NAMALWA (cell line): ENCODE measurements around the gene CADM2.
"Not testable (repeated sequence)": the region's sequence is repeated elsewhere in the genome, so short reads cannot be mapped to it uniquely, and the experiment has no call there.

ENCODE experiments used
- DNase-seq: peaks from one replicate; pipeline ENCODE4 v3.0.0-alpha.2; 2015; ENCODE audit warnings: low spot score

CADM2 gene

GRCh38 chr3:85481411-85482212 lies 522.8 kb downstream of the CADM2 start:
- no peak for DNase-seq

DNA sequence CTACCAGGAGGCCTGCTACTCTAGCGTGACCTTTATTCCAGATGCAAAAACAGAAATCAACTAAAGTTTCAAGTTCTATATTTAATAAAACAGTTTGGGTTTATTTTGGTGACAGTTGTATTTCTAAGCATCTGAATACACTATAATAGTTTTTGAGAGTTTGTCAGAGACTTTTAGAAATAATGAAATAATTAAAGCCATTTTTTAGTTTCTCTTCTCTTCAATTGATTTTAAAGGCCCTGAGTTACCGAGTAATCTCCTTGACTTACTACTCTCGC lies 523.4 kb downstream of the CADM2 start:
- DNase-seq: no peak

GRCh38 chr3:85483986-85484385 lies 525.2 kb downstream of the CADM2 start:
- DNase-seq: no peak

DNA sequence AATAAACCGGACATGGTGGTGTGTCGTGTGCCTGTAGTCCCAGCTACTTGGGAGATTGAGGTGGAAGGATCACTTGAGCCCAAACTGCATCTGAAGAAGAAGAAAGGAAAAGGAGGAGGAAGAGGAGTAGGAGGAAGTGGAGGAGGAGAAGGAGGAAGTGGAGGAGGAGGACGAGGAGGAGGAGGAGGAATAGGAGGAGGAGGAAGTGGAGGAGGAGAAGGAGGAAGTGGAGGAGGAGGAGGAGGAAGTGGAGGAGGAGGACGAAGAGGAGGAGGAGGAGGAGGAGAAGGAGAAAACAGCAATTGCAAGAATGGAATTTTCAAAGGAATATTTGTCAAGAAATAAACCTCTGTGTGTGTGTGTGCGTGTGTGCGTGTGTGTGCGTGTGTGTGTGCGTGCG lies 528.6 kb downstream of the CADM2 start:
- no peak for DNase-seq

DNA sequence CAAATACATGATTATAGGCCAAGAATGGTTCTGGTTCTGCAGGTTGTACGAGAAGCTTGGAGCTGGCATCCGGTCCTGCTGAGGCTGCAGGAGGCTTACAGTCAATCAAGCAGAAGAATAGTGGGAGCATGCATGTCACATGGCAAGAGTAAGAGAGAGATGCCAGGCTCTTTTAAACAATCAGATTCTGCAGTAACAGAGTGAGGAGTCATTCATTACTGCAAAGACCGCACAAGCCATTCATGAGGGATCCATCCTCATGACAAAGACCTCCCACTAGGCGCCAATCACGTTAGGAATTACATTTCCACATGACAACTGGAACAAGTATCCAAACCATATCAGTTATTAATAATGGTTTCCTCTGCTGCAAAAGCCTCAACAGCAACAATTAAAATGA lies 536.8 kb downstream of the CADM2 start:
- DNase-seq: no peak

DNA sequence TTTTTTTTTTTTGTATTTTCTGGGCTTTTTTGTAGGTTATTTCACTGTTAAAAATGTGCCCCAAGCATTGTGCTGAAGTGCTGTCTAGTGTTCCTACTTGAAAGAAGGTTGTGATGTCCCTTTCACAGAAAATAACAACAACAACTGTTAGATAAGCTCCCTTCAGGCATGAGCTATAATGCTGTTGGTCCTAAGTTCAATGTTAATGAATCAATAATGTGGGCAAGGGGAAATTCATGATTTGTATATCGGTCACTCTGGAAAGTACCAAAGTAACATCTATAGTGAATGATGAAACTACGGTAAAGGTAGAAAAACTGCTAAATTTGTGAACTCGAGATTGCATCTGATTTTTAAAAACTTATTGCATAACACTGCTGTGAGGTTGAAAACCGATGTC lies 539.4 kb downstream of the CADM2 start:
- DNase-seq: no peak

- DNase-seq: no peak
Observed at GRCh38 chr3:85502148-85502875, 543.5 kb downstream of the CADM2 start.

GRCh38 chr3:85504129-85504784 lies 545.5 kb downstream of the CADM2 start:
- DNase-seq: not testable (repeated sequence)

GRCh38 chr3:85504785-85505511 lies 546.2 kb downstream of the CADM2 start:
- not testable (repeated sequence) for DNase-seq

GRCh38 chr3:85507052-85507451 lies 548.3 kb downstream of the CADM2 start:
- not testable (repeated sequence) for DNase-seq

DNA sequence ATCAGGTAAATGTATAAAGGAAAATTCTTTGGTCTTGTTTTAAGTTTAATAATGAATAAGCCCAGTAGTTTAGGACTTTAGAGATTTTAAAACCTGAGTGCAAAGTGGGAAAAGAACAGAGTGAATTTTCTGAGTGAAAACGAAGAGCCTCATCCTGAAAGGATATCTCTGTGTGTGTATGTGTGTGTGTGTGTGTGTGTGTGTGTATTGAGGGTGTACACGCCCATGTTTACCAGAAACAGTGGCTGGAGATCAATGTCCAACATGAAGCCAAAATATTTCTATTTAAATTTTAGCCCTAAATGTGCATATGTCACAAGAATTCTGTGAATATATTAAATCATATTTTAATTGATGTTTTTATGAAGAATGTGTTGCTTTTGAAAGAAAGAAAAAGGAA lies 549.9 kb downstream of the CADM2 start:
- DNase-seq: no peak

GRCh38 chr3:85516146-85516545 lies 557.4 kb downstream of the CADM2 start:
- no peak for DNase-seq

GRCh38 chr3:85524104-85524503 lies 565.3 kb downstream of the CADM2 start:
- DNase-seq: no peak

DNA sequence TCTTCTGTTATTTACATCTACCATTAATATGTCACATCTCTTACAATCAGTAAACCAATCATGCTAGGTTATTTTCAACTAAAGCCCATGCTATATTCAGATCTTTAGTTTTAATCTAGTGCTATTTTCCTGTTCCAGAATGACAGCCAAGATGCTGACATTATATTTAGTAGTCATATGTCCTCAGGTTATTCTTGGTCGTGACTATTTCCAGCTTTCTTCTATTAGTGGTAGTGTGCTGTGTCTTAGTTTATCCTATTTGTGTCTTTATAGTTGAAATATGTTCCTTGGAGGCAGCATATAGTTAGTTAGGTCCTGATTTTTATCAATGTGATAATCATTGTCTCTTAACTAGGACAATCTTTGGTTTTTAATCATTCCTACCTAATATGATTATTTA lies 566.5 kb downstream of the CADM2 start:
- no peak for DNase-seq

DNA sequence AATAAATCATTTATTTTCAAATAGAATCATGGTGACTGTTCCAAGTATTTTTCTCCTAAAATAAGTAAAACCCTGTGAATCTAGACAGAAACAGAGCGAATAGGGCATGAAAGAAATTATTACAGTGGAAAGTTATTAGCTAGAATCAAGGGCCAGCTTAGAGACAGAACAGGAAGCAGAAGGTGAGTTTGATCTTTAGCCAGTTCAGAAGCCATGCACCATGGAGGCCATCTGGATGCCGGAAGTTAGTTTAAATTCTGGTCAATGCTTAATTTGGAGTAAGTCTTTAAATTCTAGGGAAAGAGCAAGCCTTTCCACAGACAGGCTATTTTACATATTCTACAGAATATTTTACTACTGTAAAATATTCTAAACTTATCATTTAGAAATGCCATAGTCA lies 574.8 kb downstream of the CADM2 start:
- DNase-seq: no peak

- no peak for DNase-seq
Observed at GRCh38 chr3:85535517-85535916, 576.7 kb downstream of the CADM2 start.

DNA sequence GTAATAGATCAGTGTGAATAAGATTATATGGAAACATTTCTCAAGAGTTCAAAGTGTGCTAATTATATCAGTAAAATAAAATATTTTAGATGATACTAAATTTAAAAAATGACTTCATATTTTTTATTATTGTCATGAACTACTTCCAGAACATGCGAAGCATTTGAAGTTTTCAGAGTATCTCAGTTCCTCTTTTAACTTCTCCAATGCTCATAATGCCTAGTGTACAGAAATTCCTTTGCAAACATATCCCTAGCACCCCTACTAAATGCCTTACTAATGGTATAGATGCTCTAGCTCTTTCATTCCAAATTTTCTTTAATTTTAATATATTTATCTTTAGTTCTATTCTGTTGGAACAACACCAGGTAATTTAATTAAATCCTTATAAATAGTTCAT lies 580.4 kb downstream of the CADM2 start:
- DNase-seq: no peak

GRCh38 chr3:85554153-85554552 lies 595.4 kb downstream of the CADM2 start:
- no peak for DNase-seq

DNA sequence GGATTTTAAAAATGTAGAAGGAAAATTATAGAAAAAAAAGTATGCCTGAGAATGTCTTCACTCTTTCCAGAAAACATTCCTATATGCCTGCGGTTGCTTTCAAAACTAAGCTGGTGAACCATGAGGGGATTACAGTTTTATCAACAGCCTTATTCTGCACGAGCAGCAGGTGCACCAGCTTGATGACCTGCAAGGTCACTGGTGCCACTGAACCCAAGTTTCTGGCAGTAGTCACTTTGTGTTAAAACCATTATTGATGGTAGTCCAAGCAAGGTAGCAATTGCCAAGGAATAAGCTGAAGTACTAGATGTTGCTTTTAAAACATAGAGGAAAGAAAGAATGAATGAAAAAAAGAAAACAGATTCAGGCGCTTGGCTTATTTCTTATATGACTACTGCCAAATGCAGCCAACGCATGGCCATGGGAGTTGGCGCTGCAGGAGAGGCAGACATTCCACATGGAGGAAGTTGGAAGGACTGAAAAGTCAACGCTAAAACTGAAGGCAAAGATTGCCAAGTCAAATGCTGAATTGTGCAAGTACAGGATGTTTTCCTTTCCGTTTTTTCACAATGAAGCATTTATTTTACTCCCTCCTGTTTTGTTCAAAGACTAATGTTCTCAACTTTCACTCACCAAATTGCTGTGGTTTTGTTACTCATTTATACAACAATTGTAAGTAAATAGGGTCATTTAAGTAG lies 601.4 kb downstream of the CADM2 start:
- DNase-seq: no peak

DNA sequence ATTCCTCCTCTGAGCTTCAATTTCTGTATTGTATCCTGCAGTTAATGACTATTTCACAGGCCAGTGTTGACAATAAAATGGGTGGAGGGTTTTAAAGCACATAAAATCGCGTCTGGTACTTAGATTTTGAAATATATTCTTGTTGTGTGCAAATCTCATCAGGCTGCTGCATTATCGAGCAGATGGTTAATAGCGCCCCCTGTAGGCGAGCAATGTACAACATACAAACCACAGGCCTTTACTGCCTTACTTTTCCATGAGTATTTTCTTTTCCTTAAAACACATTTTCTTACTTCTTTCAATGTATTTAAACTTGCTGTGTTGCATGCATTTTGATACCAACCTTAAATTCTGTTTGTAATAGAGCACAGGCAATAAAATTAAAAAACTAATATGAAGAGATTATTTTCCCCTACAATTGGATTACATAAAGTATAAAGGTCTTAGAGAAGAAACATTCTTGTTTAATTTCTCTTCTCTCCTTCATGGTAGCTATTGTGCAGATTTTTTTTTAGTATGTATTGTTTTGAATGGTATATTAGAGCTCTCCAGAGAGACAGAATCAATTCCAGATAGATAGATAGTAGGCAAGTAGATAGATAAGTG lies 608.4 kb downstream of the CADM2 start:
- peak; percentile 49 for DNase-seq

GRCh38 chr3:85570819-85571218 lies 612.0 kb downstream of the CADM2 start:
- no peak for DNase-seq

DNA sequence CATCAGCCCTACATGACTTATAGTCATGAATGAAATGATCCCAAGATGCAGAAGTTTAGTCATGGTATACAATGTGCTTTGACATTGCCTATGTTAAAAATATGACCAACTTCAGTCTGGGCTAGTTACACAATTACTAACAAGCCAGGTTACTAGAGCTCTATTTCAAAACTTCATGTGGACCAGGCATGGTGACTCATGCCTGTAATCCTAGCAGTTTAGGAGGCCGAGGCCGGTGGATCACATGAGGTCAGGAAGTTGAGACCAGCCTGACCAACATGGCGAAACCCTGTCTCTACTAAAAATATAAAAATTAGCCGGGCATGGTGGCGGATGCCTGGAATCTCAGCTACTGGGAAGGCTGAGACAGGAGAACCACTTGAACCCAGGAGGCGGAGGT lies 613.0 kb downstream of the CADM2 start:
- DNase-seq: no peak
